GM21576 (cell line): ENCODE data around the gene ADAM8.
"Not testable (repeated sequence)": the region's sequence is repeated elsewhere in the genome, so short reads cannot be mapped to it uniquely, and the experiment has no call there.

ENCODE experiments used
- ATAC-seq: cut with Tn5 transposase; IDR thresholded peaks from one replicate; pipeline ENCODE4 v1.9.1; 2021; ENCODE audit warnings: mild to moderate bottlenecking, moderate library complexity; ENCODE audit not compliant: unreplicated experiment

The ADAM8 gene

DNA sequence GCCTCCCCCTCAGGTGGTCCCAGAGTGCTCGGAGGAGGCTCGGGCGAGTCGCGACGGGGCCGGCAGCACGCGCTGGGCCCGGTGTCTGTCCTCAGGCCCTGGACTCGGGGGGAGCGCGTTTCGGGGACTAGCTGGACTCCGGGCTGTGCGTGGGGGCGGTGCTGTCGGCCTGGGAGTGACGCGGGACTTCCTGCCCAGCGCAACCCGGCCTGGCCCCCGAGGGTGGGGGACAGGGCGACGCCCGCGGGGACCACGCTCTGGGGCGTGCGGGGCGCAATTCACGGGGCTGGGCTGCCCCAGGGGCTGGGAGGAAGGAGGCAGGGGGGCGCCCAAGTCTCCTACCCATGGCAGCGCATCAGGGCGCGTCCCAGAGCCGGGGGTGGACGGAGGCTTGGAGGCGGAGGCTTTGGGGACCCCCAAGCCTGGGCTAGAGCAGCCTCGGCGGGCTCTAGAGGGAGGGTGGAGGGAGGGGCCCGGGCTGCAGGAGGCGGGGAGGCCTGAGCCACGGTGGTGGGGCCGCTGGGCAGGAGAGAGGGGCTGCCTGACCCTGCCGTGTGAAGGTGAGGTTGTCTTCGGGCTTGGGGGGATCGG is 41.3 kb downstream of the ADAM8 start:
- no peak for ATAC-seq

GRCh38 chr10:133234796-133235195 is 41.9 kb downstream of the ADAM8 start:
- not testable (repeated sequence) for ATAC-seq

- no peak for ATAC-seq
These were observed 44.6 kb downstream of the ADAM8 start for GRCh38 chr10:133231946-133232574.

DNA sequence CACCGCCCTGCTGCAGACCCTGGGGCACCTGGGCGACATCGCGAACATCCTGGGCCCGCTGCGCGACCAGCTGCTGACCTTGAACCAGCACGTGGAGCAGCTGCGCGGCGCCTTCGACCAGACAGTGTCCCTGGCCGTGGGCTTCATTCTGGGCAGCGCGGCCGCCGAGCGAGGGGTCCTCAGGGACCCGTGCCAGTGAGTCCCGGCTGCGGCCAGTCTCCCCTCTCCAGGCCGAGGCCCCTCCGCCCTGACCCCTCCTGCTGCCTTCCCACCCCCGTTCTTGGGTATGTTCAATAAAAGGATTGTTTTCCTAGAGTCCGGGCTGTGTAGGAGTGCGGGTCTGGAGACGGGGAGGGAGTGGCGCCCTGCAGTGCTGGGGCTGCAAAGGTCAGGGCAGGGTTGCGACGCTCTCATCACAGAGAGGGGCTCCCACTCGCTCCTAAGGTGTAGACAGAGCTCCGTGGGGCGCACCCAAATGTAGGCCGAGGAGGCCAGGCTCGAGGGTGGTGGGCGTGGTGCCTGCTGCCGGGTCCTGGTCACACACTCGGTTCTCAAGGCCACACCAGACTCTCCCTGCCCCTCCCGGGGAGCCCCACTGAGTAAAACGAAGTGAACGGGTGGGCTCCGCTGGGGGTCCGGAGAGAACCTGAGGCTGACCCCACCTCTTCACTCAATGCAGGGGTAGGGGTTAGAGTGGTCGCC is 45.3 kb downstream of the ADAM8 start:
- ATAC-seq = no peak

- no peak for ATAC-seq
These were observed 46.1 kb downstream of the ADAM8 start for GRCh38 chr10:133230387-133231195.

- no peak for ATAC-seq
These were observed 46.7 kb downstream of the ADAM8 start, which contains the start of gene UTF1 for GRCh38 chr10:133230044-133230361. Gene UTF1, plus strand, starts transcription at chr10:133230217. Its CDS starts 72 bp downstream, at chr10:133230289.

DNA sequence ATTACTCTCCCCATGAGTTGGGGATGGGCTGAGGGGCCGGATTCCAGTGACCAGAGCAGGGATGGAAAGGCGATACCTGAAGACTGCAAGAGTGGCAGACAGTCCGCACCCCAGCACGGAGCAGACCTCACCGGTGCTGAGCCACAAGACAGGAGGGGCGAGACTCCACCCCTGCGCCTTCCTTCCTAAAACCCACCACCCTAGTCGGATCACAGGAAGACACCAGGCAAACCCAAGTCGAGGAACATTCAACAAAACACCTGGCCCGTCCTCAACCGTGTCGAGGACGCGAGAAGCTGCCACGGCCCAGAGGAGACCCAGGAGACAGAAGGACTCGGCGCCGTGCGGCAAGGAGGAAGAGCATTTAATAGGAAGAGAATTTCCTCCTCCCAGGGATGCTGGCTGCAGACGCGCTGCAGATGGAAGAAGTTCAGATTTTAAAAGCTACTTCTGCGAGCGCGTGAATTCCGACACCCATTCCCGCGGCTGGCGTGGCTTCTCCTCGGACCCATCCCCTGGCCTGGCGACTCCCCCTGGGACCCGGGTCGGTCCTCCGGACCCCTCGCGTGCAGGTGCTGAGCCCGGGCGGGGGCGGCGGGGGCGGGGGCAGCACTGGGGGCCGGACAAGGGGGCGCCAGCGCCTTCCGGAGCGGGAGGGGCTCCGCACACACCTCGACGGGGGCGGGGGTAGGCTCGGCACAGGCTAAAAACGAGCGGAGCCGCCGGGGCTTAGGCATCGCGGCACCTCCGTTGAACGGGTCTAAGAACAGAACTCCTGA is 47.2 kb downstream of the ADAM8 start:
- no peak for ATAC-seq

- ATAC-seq = no peak
These were observed 49.4 kb downstream of the ADAM8 start for GRCh38 chr10:133227256-133227655.

GRCh38 chr10:133226251-133226808 is 50.3 kb downstream of the ADAM8 start:
- no peak for ATAC-seq

DNA sequence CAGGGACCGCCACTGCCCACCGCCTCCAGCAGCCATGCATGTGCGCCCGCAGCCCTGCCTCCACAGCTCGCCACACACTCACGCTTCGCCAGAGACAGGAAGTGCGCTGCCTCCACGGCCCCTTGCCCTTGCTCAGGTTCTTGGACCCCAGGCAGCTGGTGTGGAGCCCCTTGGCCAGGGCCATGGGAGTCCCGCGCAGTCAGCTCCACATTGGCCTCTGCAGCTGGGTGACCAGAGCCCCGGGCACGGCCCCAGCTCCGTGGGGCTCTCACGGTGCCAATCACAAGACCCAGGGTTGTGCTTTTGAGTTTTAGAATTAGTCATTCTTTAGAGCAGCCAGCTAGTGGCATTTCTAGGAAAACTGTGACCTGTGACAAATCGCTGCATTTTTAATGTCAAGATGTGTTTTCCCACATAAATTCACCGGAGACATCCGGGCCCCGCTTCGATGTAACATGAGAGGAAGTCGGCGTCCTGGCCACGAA is 50.9 kb downstream of the ADAM8 start:
- no peak for ATAC-seq

DNA sequence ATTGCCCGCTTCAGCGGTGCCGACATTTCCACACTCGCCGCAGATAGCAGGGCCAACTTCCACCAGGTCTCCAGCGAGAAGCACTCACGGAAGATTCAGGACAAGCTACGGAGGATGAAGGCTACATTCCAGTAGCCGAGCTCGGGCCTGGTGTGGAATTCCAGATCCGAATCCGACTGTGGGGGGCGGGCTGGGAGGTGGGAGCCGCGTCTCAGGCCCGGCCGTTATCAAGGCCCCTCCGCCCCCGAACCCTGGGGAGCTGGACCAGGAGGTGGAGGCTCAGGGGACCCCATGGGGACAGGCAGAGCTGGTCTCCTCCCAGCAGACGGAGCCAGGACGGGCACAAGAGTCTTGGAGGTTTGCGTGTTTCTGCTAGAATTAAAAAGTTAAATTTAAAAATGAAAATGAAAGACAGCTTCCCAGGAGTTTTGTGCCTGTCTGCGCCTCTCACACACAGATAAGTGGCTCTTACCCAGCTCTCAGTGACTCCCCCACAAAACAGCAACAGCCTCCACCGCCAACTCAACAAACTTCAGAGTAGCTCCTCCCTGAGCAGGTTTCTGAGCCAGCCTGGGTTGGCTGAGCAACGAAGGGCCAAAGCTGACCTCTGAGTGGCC is 51.8 kb downstream of the ADAM8 start:
- no peak for ATAC-seq

- ATAC-seq = no peak
These were observed 52.6 kb downstream of the ADAM8 start for GRCh38 chr10:133224076-133224475.

DNA sequence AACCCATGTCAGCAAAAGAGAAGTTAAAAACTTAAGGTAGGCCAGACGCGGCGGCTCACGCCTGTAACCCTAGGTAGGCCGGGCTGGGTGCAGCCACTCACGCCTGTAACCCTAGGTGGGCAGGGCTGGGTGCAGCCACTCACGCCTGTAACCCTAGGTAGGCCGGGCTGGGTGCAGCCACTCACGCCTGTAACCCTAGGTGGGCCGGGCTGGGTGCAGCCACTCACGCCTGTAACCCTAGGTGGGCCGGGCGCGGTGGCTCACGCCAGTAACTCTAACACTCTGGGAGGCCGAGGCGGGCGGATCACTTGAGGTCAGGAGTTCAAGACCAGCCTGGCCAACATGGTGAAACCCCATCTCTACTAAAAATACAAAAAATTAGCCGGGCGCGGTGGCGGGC is 54.9 kb downstream of the ADAM8 start:
- not testable (repeated sequence) for ATAC-seq

DNA sequence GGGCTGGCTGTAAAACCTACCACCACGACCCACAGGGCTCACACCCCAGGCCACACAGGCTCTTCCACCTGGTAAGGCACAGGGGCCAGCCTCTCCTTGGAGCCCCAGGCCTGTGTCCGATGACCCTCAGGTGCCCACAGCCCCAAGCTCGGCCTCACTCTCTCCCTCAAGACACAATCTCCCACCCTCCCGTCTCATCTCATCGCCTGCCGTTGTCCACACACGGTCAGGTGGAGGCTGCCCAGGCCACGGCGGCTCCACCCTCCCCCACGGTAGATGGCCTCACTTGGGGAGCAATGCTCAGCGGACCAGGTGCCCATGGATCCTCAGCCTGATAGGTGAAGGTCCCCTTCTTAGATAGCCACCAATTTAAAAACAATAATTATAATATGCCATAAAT is 55.3 kb downstream of the ADAM8 start:
- no peak for ATAC-seq

DNA sequence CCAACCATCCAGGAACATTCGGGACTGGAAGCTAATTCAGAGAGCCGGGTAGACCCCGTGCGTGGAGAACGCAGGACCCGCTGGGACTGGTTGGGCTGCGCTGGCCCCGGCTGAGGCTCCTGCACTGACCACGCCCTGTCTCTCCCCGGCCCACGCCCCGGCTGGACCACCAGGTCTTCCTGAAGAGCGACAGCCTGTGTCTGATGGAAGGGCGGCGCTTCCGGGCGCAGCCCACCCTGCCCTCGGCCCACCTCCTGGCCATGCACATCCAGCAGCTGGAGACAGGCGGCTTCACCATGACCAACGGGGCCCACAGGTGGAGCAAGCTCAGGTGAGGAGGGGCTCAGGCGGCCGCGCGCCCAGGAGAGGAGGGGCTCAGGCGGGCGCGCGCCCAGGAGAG is 56.9 kb downstream of the ADAM8 start:
- ATAC-seq = no peak

- ATAC-seq = no peak
These were observed 57.8 kb downstream of the ADAM8 start for GRCh38 chr10:133218891-133219290.

GRCh38 chr10:133217800-133218589 is 58.7 kb downstream of the ADAM8 start:
- ATAC-seq = no peak

DNA sequence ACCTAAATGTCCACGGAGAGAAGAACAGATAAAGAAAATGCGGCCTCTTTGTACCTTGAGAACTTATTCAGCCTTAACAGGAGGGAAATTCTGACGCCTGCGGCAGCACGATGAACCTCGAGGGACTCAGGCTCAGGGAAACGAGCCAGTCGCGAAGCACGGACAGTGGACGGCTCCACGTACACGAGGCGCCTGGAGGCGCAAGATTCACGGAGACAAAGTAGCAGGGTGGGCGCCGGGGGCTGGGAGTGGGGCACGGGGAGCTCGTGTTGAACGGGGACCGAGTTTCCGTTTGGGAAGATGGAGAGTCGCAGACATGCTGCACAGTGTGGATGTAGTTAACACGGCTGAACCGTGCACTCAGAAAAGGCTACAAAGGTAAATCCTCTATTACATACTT is 59.9 kb downstream of the ADAM8 start:
- no peak for ATAC-seq

DNA sequence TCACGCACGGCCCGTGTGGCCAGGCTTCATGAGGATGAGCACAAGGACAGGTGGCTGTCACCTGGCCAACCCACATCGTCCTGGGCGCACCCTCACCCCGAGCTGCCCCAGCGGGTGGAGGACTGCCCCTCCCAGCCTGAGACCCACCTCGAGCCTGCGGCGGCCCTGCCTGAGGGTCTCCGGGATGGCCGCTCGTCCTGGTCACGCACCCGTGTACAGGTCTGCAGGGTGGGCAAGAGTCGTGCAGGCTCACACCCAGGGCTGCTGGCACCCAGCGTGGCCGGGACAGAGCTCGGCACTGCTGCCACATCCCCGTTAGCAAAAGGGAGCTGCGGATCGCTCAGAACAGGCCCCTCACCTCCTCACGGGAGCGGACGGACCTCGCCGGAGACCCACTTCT is 61.1 kb downstream of the ADAM8 start:
- no peak for ATAC-seq
